ENCODE measurements around the gene MS4A10.

DNA sequence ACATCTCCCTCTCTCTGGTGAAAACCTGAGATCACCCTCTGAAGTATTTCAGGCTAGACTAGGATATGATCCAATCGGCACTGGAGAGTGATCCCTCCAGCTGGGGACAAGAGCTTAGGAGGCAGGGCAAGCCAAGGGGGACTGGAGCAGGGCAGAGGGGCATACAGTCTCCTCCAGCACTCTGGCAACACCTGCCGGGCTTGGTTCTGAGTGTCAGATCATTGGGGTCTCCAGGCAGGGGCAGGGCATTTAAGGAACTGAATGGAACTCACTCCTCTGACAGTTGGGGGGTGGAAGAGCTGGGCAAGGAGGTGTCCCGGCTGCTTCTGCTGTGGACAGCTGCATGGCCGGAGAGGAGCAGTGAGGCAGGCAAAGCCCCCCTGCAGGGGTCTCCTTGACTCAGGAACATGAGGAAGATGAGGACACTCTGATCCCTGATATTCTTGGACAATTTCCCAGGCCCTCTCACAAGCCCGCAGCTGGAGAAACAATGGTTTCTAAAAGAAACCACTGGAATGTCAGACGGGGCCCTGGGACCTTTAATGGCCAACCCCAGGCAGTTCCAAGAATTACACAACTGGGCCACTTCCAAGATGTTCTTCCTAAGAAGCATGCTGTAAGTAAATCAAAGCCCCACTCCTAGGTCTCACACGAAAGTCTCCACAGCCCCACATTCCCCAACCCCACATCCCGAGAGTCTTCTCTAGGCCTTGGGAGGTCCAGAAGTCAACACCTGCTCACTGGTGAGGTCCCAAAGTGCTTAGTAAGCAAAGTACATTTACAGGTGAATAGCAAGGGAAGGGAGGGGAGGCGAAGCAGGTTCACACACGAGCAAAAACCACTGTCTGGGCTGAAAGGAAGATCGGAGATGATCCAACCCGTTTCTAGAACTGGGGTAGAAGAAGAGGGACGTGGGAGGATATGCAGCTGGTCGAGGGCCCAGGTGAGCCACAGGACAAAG is 55.6 kb downstream of the MS4A10 start:
- no peak for TF ChIP-seq CTCF (conservative IDR thresholded peaks at IDR 0.05 in 1 of 2, IDR thresholded peaks at IDR 0.05 in 1 of 2; ENCODE audit: extremely low read depth in 1 of 2, insufficient read depth in 1 of 2, low read depth in 1 of 2, low read length in 2 of 2)
- TF ChIP-seq EZH2 (IDR thresholded peaks at IDR 0.05; ENCODE audit: borderline replicate concordance, low read length) = no peak
